ENCODE measurements around the gene PPY.
A peak's percentile ranks its signal among the peaks of the same experiment; 100 is the strongest.

DNA sequence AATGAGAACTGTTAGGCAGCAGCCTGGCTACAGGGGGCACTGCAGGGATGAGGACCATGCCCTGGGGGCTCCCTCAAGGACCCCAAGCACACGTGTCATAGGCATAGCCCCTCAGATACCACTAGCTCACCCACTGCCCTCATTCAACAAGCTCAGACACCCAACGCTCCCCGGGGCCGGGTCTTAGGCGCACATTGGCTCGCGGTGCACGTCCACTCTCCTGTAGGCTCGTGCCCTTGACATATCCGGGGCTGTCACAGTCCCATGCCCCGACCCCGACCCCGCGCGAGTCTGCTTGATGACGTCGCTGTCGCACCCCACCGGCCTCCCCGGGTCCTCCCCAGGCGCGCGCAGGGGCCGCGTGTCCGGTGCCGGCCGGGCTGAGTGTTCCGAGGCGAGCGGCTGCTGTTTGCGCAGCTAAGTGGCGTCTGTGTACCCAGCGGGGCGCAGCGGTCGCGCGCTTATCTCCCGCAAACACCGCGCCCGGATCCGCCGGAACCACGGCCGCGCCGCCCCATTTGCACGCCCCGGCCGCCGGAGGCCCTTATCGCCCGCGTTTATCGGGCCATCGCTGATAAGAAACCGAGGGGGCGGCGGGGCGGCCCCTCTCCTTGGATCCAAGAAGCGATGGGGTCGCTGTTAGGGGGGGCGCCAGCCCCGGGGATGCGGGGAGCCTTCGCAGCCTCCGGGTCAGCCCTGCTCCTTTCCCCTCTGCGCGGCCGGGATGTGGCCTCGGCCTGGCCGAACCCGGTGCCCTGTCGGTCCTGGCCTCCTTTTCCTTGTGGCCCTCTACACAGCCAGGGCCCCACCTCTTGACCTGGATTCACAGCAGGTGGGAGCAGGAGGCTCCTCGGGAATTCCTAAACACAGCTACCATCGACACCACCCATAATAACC is 41.5 kb upstream of the PPY start:
- TF ChIP-seq, protein P1, sequence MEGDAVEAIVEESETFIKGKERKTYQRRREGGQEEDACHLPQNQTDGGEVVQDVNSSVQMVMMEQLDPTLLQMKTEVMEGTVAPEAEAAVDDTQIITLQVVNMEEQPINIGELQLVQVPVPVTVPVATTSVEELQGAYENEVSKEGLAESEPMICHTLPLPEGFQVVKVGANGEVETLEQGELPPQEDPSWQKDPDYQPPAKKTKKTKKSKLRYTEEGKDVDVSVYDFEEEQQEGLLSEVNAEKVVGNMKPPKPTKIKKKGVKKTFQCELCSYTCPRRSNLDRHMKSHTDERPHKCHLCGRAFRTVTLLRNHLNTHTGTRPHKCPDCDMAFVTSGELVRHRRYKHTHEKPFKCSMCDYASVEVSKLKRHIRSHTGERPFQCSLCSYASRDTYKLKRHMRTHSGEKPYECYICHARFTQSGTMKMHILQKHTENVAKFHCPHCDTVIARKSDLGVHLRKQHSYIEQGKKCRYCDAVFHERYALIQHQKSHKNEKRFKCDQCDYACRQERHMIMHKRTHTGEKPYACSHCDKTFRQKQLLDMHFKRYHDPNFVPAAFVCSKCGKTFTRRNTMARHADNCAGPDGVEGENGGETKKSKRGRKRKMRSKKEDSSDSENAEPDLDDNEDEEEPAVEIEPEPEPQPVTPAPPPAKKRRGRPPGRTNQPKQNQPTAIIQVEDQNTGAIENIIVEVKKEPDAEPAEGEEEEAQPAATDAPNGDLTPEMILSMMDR (IDR thresholded peaks at IDR 0.05): peak in 5 of 12 donors; percentile 13 to 30 (median 27)
- no peak for TF ChIP-seq POLR2A (IDR thresholded peaks at IDR 0.05)

Data from heart left ventricle (tissue), 13 donors.